ENCODE data around the gene DDX59.

DNA sequence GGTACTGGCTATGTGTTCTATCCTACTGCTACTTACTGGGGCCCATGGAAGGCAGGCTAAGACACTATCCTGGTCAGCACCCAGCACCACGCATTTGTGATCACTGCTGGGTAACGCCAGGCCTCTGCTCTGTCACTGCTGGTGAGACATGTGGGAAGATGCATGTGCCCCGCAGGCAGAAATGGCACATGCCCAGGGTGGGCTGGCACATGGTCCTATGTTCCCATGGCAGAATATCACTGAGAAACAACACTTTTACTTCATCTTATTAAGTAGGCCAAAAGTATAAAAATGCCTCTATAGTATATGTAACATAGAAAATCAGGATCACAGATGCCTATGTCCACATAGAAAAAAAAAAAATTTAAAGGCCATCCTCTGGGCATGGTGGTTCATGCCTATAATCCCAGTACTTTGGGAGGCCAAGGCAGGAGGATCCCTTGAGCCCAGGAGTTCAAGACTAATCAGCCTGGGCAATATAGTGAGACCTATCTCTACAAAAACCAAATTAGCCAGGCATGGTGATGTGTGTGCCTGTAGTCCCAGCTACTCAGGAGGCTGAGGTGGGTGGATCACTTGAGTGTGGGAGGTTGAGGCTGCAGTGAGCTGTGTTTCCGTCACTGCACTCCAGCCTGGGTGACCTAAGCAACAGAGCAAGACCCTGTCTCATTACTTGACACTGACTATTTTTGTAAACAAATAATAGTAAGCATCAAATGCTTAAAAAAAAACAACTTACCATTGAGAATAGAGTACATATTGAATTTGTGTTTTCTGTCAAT, 11.5 kb downstream of the DDX59 start:
- TF ChIP-seq TAF1 (IDR thresholded peaks at IDR 0.05; ENCODE audit: low read depth) (no peak), CREB1 (IDR thresholded peaks at IDR 0.05; ENCODE audit: low read depth) (no peak), TEAD4 (IDR thresholded peaks at IDR 0.05) (no peak), CEBPB (IDR thresholded peaks at IDR 0.05) (no peak), FOXM1 (IDR thresholded peaks at IDR 0.05; ENCODE audit: borderline replicate concordance, low read depth) (no peak), NFIC (IDR thresholded peaks at IDR 0.05) (no peak)
- TF ChIP-seq, protein P1, sequence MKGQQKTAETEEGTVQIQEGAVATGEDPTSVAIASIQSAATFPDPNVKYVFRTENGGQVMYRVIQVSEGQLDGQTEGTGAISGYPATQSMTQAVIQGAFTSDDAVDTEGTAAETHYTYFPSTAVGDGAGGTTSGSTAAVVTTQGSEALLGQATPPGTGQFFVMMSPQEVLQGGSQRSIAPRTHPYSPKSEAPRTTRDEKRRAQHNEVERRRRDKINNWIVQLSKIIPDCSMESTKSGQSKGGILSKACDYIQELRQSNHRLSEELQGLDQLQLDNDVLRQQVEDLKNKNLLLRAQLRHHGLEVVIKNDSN (IDR thresholded peaks at IDR 0.05) = no peak
